Brain pericyte (primary cell): Measurements from ENCODE around the gene HMGCLL1.
A peak's percentile ranks its signal among the peaks of the same experiment; 100 is the strongest.

Experiments
- DNase-seq: peaks from one replicate; pipeline ENCODE4 v3.0.0-alpha.2; 2012; ENCODE audit warnings: low read depth, low spot score

HMGCLL1 gene

GRCh38 chr6:55531496-55531895 lies 47.5 kb downstream of the HMGCLL1 start:
- DNase-seq: no peak

- no peak for DNase-seq
Observed at GRCh38 chr6:55530931-55531330, 48.1 kb downstream of the HMGCLL1 start.

GRCh38 chr6:55528624-55529023 lies 50.4 kb downstream of the HMGCLL1 start:
- DNase-seq: no peak

- no peak for DNase-seq
Observed at GRCh38 chr6:55524441-55524840, 54.6 kb downstream of the HMGCLL1 start.

GRCh38 chr6:55518529-55519060 lies 60.4 kb downstream of the HMGCLL1 start:
- DNase-seq: no peak

- DNase-seq: no peak
Observed at GRCh38 chr6:55516736-55517135, 62.3 kb downstream of the HMGCLL1 start.

- no peak for DNase-seq
Observed at GRCh38 chr6:55512904-55513303, 66.1 kb downstream of the HMGCLL1 start.

- DNase-seq: no peak
Observed at GRCh38 chr6:55511122-55511800, 67.7 kb downstream of the HMGCLL1 start.

GRCh38 chr6:55499591-55499990 lies 79.4 kb downstream of the HMGCLL1 start:
- DNase-seq: no peak

GRCh38 chr6:55497694-55498093 lies 81.3 kb downstream of the HMGCLL1 start:
- no peak for DNase-seq

GRCh38 chr6:55496201-55496600 lies 82.8 kb downstream of the HMGCLL1 start:
- DNase-seq: no peak

- DNase-seq: no peak
Observed at GRCh38 chr6:55495277-55495676, 83.7 kb downstream of the HMGCLL1 start.

GRCh38 chr6:55494411-55494810 lies 84.6 kb downstream of the HMGCLL1 start:
- DNase-seq: no peak

- DNase-seq: no peak
Observed at GRCh38 chr6:55492259-55492658, 86.7 kb downstream of the HMGCLL1 start.

GRCh38 chr6:55490871-55491270 lies 88.1 kb downstream of the HMGCLL1 start:
- no peak for DNase-seq

- DNase-seq: no peak
Observed at GRCh38 chr6:55474382-55474781, 104.6 kb downstream of the HMGCLL1 start.

GRCh38 chr6:55473722-55474121 lies 105.3 kb downstream of the HMGCLL1 start:
- no peak for DNase-seq

- peak; percentile 58 for DNase-seq
Observed at GRCh38 chr6:55469951-55470366, 109.0 kb downstream of the HMGCLL1 start.

- DNase-seq: no peak
Observed at GRCh38 chr6:55456016-55456415, 123.0 kb downstream of the HMGCLL1 start.

- no peak for DNase-seq
Observed at GRCh38 chr6:55450005-55450404, 129.0 kb downstream of the HMGCLL1 start.

GRCh38 chr6:55449225-55449624 lies 129.8 kb downstream of the HMGCLL1 start:
- DNase-seq: no peak

GRCh38 chr6:55448451-55448850 lies 130.5 kb downstream of the HMGCLL1 start:
- DNase-seq: no peak

- DNase-seq: no peak
Observed at GRCh38 chr6:55447891-55448290, 131.1 kb downstream of the HMGCLL1 start.
